ENCODE results near the gene RASGRP1. TPM values are rescaled to one million over a fixed set of nuclear protein-coding genes. Genes with fewer than 3 reads are reported as not detected.

RASGRP1 gene
- total RNA-seq, 1 donor from 2014 or later, result 1.6 TPM

GRCh38 chr15:38508647-38509046, 56.0 kb downstream of the RASGRP1 start:
- Mint-ChIP-seq H3K4me1 (peaks cover 5% of the 10 kb centered on the region), H3K27ac (ENCODE audit: unreplicated experiment) (no peak overlapping the region)
- no peak for DNase-seq (ENCODE audit: low read depth, low spot score)

DNA sequence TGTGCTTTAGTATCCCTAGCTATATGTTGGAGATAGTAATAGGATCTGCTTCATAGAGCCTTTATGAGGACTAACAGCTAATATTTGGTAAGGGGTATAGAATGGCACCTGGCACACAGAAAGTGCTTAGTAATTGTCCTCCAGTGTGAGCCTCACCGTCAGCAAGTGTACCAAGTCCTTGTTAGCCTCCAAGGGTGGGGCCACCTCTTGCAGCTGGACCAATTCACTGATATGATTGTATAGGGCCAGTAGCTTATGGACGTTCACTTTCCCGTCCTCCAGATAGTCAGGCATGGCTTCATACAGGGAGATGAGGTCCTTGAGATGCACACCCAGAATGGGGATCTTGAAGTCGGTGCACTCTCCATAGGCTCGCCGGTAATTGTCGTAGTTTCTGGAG, 57.0 kb downstream of the RASGRP1 start:
- Mint-ChIP-seq H3K27ac (ENCODE audit: unreplicated experiment) (no peak overlapping the region), H3K27me3 (ENCODE audit: low read depth) (no peaks in the 10 kb centered on the region), H3K4me3 (no peak overlapping the region), H3K4me1 (peaks cover 5% of the 10 kb centered on the region), H3K9me3 (no peaks in the 10 kb centered on the region), H3K36me3 (ENCODE audit: low read depth) (no peaks in the 10 kb centered on the region)
- DNase-seq (ENCODE audit: low read depth, low spot score), result no peak
- TF ChIP-seq, protein P1, sequence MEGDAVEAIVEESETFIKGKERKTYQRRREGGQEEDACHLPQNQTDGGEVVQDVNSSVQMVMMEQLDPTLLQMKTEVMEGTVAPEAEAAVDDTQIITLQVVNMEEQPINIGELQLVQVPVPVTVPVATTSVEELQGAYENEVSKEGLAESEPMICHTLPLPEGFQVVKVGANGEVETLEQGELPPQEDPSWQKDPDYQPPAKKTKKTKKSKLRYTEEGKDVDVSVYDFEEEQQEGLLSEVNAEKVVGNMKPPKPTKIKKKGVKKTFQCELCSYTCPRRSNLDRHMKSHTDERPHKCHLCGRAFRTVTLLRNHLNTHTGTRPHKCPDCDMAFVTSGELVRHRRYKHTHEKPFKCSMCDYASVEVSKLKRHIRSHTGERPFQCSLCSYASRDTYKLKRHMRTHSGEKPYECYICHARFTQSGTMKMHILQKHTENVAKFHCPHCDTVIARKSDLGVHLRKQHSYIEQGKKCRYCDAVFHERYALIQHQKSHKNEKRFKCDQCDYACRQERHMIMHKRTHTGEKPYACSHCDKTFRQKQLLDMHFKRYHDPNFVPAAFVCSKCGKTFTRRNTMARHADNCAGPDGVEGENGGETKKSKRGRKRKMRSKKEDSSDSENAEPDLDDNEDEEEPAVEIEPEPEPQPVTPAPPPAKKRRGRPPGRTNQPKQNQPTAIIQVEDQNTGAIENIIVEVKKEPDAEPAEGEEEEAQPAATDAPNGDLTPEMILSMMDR (conservative IDR thresholded peaks at IDR 0.05), result no peak

More at GRCh38 chr15:38508647-38509046, 56.0 kb downstream of the RASGRP1 start:
- no peaks in the 10 kb centered on the region for H3K9me3 Mint-ChIP-seq
- TF ChIP-seq, protein P1 (conservative IDR thresholded peaks at IDR 0.05), result no peak
- no peak overlapping the region for H3K4me3 Mint-ChIP-seq
- no peaks in the 10 kb centered on the region for H3K27me3 Mint-ChIP-seq (ENCODE audit: low read depth)
- no peaks in the 10 kb centered on the region for H3K36me3 Mint-ChIP-seq (ENCODE audit: low read depth)

DNA sequence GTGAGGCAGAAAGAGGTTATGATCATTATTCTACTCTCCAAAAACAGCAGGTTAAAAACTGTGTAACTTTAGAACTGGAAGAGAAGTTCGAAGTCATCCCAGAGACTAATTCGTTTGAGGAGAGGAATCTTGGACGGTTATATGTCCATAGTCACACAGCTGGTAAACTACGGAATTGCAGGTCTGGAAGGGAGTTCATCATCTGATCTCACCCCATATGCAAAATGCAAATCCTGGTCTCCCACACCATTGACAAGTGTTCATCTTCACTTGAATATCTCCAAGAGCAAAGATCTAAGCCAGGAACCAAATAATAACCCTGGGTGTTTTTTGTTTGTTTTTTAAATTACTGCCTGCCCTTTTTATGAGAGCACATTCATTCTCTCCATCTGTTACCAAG, 57.6 kb downstream of the RASGRP1 start:
- Mint-ChIP-seq H3K27me3 (ENCODE audit: low read depth) (no peaks in the 10 kb centered on the region), H3K27ac (ENCODE audit: unreplicated experiment) (no peak overlapping the region), H3K4me1 (peaks cover 5% of the 10 kb centered on the region), H3K4me3 (no peak overlapping the region), H3K9me3 (no peaks in the 10 kb centered on the region), H3K36me3 (ENCODE audit: low read depth) (no peaks in the 10 kb centered on the region)
- TF ChIP-seq, protein P1 (conservative IDR thresholded peaks at IDR 0.05), result no peak
- DNase-seq (ENCODE audit: low read depth, low spot score), result no peak

GRCh38 chr15:38504680-38505467, 59.7 kb downstream of the RASGRP1 start:
- Mint-ChIP-seq H3K9me3 (no peaks in the 10 kb centered on the region), H3K4me3 (no peak overlapping the region), H3K27me3 (ENCODE audit: low read depth) (no peaks in the 10 kb centered on the region), H3K27ac (ENCODE audit: unreplicated experiment) (no peak overlapping the region), H3K36me3 (ENCODE audit: low read depth) (no peaks in the 10 kb centered on the region), H3K4me1 (peaks cover 5% of the 10 kb centered on the region)
- TF ChIP-seq, protein P1 (conservative IDR thresholded peaks at IDR 0.05), result no peak
- DNase-seq (ENCODE audit: low read depth, low spot score), result no peak

DNA sequence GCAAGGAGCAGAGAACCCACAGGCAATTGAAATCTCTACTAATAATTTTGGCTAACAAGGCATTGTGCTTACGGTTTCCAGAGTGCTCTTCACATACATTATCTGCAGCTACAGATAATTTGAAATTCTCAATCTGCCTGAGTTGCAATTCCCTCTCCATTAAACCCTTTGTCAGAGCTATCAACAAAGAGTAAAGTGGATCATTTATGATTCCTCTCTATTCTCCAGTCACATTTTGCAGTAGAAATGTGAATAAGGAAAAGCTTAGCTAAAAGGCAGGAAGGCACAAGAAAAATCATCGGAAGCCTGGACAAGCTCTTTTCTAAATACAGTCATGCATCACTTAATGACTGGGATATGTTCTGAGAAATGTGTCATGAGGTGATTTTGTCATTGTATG, 61.1 kb downstream of the RASGRP1 start:
- Mint-ChIP-seq H3K27me3 (ENCODE audit: low read depth) (no peaks in the 10 kb centered on the region), H3K36me3 (ENCODE audit: low read depth) (peaks cover 2% of the 10 kb centered on the region), H3K4me3 (no peak overlapping the region), H3K9me3 (no peaks in the 10 kb centered on the region), H3K27ac (ENCODE audit: unreplicated experiment) (no peak overlapping the region), H3K4me1 (peaks cover 4% of the 10 kb centered on the region)
- DNase-seq (ENCODE audit: low read depth, low spot score), result no peak
- TF ChIP-seq, protein P1 (conservative IDR thresholded peaks at IDR 0.05), result no peak
